Lung (tissue), 16 donors: Measurements from ENCODE around the gene MSTO1. TPM values are rescaled to one million over a fixed set of nuclear protein-coding genes. Genes with fewer than 3 reads are reported as not detected.
"Not testable (repeated sequence)": the region's sequence is repeated elsewhere in the genome, so short reads cannot be mapped to it uniquely, and the experiment has no call there.

Experiments
- ATAC-seq: fragments of 200-7000 bp; cut with Tn5 transposase; one replicate; pipeline ENCODE4 v1.9.1; 2020; ENCODE audit warnings: moderate number of reproducible peaks; ENCODE audit not compliant: insufficient read depth, low FRiP score
- DNase-seq, 3 donors: peaks; one replicate each; pipeline ENCODE4 v3.0.0-alpha.2; 2013 to 2017
- H3K27ac ChIP-seq, 2 donors: one replicate each; pipeline ENCODE4 v1.5.1; 2013; ENCODE audit warnings: mild to moderate bottlenecking in 2 of 2, moderate library complexity in 2 of 2, control low read depth in 1 of 2, inconsistent platforms in 1 of 2, low read depth in 1 of 2, low read length in 1 of 2
- H3K27me3 ChIP-seq, 3 donors: one replicate each; pipeline ENCODE4 v1.5.1; 2013; ENCODE audit warnings: low read length in 2 of 3; ENCODE audit not compliant: control insufficient read depth in 3 of 3, insufficient read depth in 3 of 3
- H3K36me3 ChIP-seq, 4 donors: one replicate each; pipeline ENCODE4 v1.5.1; 2013; ENCODE audit warnings: low read length in 4 of 4, mild to moderate bottlenecking in 1 of 4, moderate library complexity in 1 of 4; ENCODE audit not compliant: control insufficient read depth in 4 of 4, insufficient read depth in 4 of 4
- H3K4me1 ChIP-seq, 5 donors: one replicate each; pipeline ENCODE4 v1.5.1; 2013; ENCODE audit warnings: low read length in 5 of 5, mild to moderate bottlenecking in 2 of 5, moderate library complexity in 1 of 5; ENCODE audit not compliant: control insufficient read depth in 5 of 5, insufficient read depth in 5 of 5
- H3K4me3 ChIP-seq: one replicate; pipeline ENCODE4 v1.5.1; 2013; ENCODE audit warnings: mild to moderate bottlenecking, control low read depth, moderate library complexity
- H3K9ac ChIP-seq, 2 donors: one replicate each; pipeline ENCODE4 v1.5.1; 2013; ENCODE audit warnings: low read length in 2 of 2, control low read depth in 1 of 2; ENCODE audit not compliant: insufficient read depth in 1 of 2
- H3K9me3 ChIP-seq, 4 donors: one replicate each; pipeline ENCODE4 v1.5.1; 2013; ENCODE audit warnings: low read length in 3 of 4, mild to moderate bottlenecking in 1 of 4, moderate library complexity in 1 of 4; ENCODE audit not compliant: control insufficient read depth in 4 of 4, insufficient read depth in 3 of 4
- CTCF ChIP-seq: IDR thresholded peaks from 2 replicates; pipeline ENCODE4 v1.5.1; 2012; ENCODE audit warnings: mild to moderate bottlenecking; ENCODE audit errors: control extremely low read depth, extremely low read depth
- WGBS, 2 donors: extraction: QIAGEN DNeasy Blood & Tissue Kit; methylation state at CpG; one replicate each; pipeline ENCODE4 v1.1.7; 2013; 5-methylcytosine and 5-hydroxymethylcytosine counted together
- long read RNA-seq, 5 donors: transcript quantifications; one replicate each; lab custom pipeline, GENCODE V29; 2026
- polyA plus RNA-seq, 2 donors: library from polyadenylated mRNA; stranded (reverse); fragments of 200-250 nt; gene quantifications; one replicate each; pipeline ENCODE4 v1.2.1, GENCODE V29; 2013
- total RNA-seq, 2 donors: library from RNA; depleted of rRNA in 1 of 2; stranded (reverse); fragments of >200 nt in 1 of 2; gene quantifications; one replicate each; pipeline ENCODE4 v1.2.1, GENCODE V29; 2014 to 2021
- donor health status: control.
- donor health status: control.
- donor health status: Bipolar disorder and iron deficiency.
- donor health status: healthy.
- donor health status: DM: yes; HTN: yes; CAD: no.

MSTO1 gene
- total RNA-seq (10 to 100 TPM; 22.1 to 51.5 TPM), polyA plus RNA-seq (10 to 100 TPM; 28.8 to 33.6 TPM)
- long read RNA-seq, donor 1, partial matches to known transcripts, result 0 of 2 reads
- long read RNA-seq, donor 1, other reads (novel, unspliced or antisense), result 0 of 2 reads
- long read RNA-seq, donor 2, result 0 reads
- long read RNA-seq, donor 3, partial matches to known transcripts, result 0 of 1 reads
- long read RNA-seq, donor 3, other reads (novel, unspliced or antisense), result 0 of 1 reads
- long read RNA-seq, donor 4, result 0 reads
- long read RNA-seq, donor 5, partial matches to known transcripts, result 0 of 2 reads
- long read RNA-seq, donor 5, other reads (novel, unspliced or antisense), result 0 of 2 reads

- Histone ChIP-seq H3K9me3 (no peaks in the 10 kb centered on the region), H3K27me3 (no peaks in the 10 kb centered on the region), H3K4me1 (no peaks in the 10 kb centered on the region), H3K9ac (peak within 1 kb of the TSS in 1 of 2 donors; percentile 67), H3K36me3 (peaks cover 0 to 9% (median 4%) of the 10 kb centered on the region in 4 donors), H3K27ac (peak within 1 kb of the TSS; percentile 72 to 84), H3K4me3 (peak within 1 kb of the TSS; percentile 51)
- peak; percentile 95 to 97 (median 96) for DNase-seq
- ATAC-seq, result peak; percentile 100
- no peak for TF ChIP-seq CTCF
- 6 to 8% methylated on average over 41 to 45 of the region's 47 CpGs for WGBS, 2 donors
These were observed at the start of gene MSTO1 for GRCh38 chr1:155609515-155610256. Gene MSTO1, plus strand, starts transcription at chr1:155610218. Its CDS starts 31 bp downstream, at chr1:155610249.

DNA sequence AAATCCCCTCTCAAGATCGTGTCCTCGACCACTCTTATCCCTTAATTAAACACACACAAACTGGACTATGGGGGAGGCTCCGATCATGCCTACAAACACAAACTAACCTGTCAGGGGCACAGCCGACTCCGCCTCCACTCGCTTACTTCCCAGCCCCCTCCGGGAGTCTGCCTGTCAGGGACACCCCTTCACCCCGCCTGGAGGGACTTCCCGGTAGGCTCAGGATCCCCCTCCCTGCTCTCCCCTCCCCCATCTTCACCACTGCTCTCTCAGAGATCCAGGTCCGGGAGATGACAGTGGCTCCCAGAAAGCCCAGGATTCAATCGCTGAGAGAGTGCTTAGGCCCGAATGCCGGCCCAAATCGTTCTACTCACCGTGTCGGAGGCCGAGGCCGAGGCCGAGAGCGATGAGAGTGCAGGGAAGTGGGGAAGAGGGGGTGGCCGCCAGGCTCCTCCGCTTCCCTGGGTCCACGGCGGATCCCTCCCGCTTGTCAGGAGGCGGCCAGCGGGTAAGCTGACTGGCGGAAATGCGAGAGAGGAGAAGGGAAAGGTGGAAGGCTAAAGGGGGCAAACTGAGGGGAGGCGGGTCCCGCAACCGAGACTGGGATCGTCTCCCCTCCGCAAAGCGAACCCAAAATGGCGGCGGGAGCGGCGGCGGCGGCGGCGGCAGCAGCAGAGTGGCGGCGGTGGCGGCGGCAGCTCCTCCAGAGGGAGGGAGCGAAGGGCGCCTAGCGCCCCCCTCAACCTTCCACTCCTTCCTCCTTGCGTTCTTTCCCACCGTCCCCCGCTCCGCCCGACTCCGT is 48.0 kb upstream of the MSTO1 start:
- not testable (repeated sequence) for H3K27me3 ChIP-seq, H3K9me3 ChIP-seq, DNase-seq, H3K36me3 ChIP-seq
- peak overlapping the region; percentile 98 for H3K4me3 ChIP-seq
- ATAC-seq, result peak; percentile 10
- H3K4me1 ChIP-seq, result peaks cover 1 to 16% (median 7%) of the 10 kb centered on the region in 5 donors
- whole genome bisulfite sequencing, 2 donors, result 0 to 1% methylated on average over 20 to 40 of the region's 56 CpGs
- peak overlapping the region; percentile 77 for H3K9ac ChIP-seq
- H3K27ac ChIP-seq, result peak overlapping the region; percentile 83 to 99

DNA sequence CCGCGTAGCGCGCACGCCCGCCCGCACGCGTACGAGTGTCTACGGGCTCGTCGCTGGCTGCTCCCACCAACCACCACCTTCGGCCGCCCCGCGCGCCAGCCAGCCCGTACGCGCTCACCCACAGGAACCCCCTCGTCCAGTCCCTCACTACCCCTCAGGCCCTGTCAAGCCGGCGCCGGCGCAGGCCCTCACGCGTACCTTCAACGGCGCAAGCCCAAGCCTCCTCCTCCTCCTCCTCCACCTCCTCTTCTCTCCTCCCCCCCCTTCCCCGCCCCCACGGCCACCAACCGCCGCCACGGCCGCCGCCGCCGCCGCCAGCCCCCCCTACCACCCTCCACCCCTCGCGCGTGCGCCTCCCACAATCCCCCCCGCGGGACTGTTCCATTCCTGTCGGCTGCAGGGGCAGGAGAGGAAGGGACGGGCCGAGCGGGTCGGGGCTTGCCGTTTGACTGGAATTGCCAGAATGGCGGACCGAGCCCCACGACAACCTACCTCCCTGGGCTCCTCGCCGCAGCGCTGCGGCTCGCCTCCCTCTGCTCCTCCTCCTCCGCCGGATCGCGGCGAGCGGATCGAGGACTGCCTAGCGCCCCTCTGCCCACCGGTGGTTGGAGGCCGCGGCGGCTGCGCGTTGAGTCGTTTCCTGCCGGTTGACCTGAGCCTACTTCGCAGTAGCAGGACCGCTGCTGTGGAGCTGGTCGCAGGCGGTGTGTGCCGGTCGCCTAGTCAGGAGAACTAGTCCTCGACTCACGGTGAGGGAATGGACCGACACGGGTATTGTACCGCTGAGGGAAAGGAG is 47.2 kb upstream of the MSTO1 start, which contains the start of gene ASH1L:
Gene ASH1L (minus strand): TSS at position 223 of the 796 bp plus-strand sequence. CDS start 41,284 bp downstream, outside the sequence.
- ATAC-seq, result peak; percentile 92
- 0% methylated on average over 54 to 87 of the region's 87 CpGs for WGBS, 2 donors
- peaks cover 1 to 16% (median 7%) of the 10 kb centered on the region in 5 donors for H3K4me1 ChIP-seq
- DNase-seq, result peak; percentile 96 to 97 (median 96)
- H3K9ac ChIP-seq, result peak within 1 kb of the TSS; percentile 85 to 86
- H3K9me3 ChIP-seq, result no peaks in the 10 kb centered on the region
- H3K36me3 ChIP-seq, result peaks cover 0 to 4% (median 1%) of the 10 kb centered on the region in 4 donors
- H3K27ac ChIP-seq, result peak within 1 kb of the TSS; percentile 95 to 100
- no peak for TF ChIP-seq CTCF
- peak within 1 kb of the TSS; percentile 98 for H3K4me3 ChIP-seq
- no peaks in the 10 kb centered on the region for H3K27me3 ChIP-seq

GRCh38 chr1:155563377-155564022 is 46.5 kb upstream of the MSTO1 start:
- Histone ChIP-seq H3K4me1 (peaks cover 0 to 16% (median 7%) of the 10 kb centered on the region in 5 donors), H3K9ac (peak overlapping the region; percentile 46 to 85), H3K4me3 (peak overlapping the region; percentile 96), H3K27ac (peak overlapping the region; percentile 95 to 100)
- H3K9me3 ChIP-seq, H3K27me3 ChIP-seq, H3K36me3 ChIP-seq: not testable (repeated sequence)
- DNase-seq (peak in 1 of 3 donors; percentile 6), ATAC-seq (peak; percentile 1)
- 0% methylated on average over 19 of the region's 19 CpGs for WGBS, 2 donors
